Measurements from ENCODE around the gene RAB31. TPM values are rescaled to one million over a fixed set of nuclear protein-coding genes. Genes with fewer than 3 reads are reported as not detected.

The RAB31 gene
- total RNA-seq, 1 experiment from 2014 or later: 48.0 TPM

GRCh38 chr18:9691235-9691634 lies 16.9 kb upstream of the RAB31 start:
- DNase-seq (ENCODE audit: low spot score): no peak

DNA sequence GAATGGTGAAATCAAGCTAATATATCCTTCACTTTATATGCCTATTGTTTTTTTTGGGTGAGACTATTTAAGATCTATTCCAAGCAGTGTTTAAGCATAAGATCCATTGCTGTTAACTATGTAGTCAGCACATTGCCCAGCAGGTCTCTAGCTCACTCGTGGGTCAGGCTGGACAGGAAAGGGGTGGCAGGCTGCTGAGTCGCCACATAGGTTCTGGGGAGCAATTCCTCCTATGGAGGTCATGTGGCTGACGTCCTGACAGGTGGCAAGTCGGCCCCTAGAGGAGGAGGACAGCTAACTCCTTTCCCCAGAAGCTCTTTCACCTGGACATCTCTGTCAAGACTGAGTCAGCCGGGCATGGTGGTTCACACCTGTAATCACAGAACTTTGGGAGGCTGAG lies 13.9 kb upstream of the RAB31 start:
- DNase-seq (ENCODE audit: low spot score): no peak

DNA sequence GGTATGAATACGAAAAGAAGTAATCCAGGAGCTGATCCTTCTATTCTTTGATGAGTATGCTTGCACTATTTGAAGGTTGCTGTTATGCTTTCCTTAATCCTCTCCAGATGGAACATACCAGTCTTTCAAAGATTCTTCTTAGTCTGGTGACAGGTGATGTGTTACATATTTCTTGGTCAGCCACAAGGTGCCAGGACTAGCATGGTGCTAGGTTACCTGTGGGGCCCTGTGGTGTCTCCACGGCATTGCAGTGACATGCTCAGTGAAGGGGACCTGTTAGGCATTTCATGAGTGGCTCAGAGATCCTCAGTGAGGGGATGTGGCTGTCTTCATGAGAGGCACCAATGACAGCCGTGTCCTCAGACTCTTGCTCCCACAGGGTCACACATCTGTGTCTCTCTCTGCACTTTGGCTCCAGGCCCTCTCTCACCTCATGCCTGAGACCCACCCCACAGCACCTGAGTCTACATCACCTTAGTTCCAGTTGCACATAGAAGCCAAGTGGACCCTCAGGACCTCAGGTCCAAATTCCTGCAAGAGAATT lies 13.1 kb upstream of the RAB31 start:
- no peak for DNase-seq (ENCODE audit: low spot score)

DNA sequence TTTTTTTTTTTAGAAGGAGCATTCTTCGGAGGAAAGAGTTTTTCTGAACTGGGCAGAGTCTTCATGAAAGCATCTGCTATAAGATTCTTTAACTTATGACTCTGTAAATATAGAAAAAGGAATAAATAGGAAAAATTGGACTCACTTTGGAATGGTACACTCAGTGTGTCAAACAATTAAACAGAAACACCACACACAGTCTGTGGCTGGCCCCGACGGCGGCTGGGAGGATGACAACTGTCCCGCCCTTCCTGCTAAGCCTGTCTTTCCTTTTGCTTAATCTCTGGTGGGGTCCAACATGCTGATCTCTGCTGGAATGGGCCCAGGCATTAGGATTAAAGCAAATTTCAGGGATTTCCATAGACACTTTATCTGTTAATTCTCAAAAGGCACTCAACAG lies 12.5 kb upstream of the RAB31 start:
- DNase-seq (ENCODE audit: low spot score): no peak

- DNase-seq (ENCODE audit: low spot score): peak; percentile 48
Observed at GRCh38 chr18:9696112-9696511, 12.0 kb upstream of the RAB31 start.

- DNase-seq (ENCODE audit: low spot score): no peak
Observed at GRCh38 chr18:9696701-9697100, 11.4 kb upstream of the RAB31 start.

DNA sequence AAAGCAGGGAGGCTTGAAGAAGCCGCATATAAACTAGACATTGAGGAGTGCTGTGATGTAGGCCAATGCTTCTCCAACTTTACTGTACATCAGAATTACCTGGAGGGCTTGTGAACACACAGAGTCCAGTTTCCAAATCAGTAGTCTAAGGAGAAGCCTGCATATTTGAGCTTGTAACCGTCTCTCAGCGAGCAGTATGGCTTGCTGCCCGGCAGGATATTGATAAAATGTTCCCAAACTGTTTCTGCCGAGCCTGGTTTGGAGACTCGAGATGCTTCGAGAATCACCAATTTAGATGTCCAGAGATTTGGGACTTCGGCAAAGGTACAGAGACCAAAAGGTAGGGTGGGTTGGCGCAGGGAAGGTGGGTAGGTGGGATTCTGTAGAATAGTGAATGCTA lies 11.0 kb upstream of the RAB31 start:
- DNase-seq (ENCODE audit: low spot score): no peak

GRCh38 chr18:9698497-9698896 lies 9.6 kb upstream of the RAB31 start:
- DNase-seq (ENCODE audit: low spot score): no peak

GRCh38 chr18:9700261-9700796 lies 7.8 kb upstream of the RAB31 start:
- DNase-seq (ENCODE audit: low spot score): no peak

- DNase-seq (ENCODE audit: low spot score): no peak
Observed at GRCh38 chr18:9701609-9702349, 6.3 kb upstream of the RAB31 start.

GRCh38 chr18:9704233-9705118 lies 3.6 kb upstream of the RAB31 start:
- DNase-seq (ENCODE audit: low spot score): no peak

GRCh38 chr18:9705183-9705829 lies 2.8 kb upstream of the RAB31 start:
- DNase-seq (ENCODE audit: low spot score): no peak

DNA sequence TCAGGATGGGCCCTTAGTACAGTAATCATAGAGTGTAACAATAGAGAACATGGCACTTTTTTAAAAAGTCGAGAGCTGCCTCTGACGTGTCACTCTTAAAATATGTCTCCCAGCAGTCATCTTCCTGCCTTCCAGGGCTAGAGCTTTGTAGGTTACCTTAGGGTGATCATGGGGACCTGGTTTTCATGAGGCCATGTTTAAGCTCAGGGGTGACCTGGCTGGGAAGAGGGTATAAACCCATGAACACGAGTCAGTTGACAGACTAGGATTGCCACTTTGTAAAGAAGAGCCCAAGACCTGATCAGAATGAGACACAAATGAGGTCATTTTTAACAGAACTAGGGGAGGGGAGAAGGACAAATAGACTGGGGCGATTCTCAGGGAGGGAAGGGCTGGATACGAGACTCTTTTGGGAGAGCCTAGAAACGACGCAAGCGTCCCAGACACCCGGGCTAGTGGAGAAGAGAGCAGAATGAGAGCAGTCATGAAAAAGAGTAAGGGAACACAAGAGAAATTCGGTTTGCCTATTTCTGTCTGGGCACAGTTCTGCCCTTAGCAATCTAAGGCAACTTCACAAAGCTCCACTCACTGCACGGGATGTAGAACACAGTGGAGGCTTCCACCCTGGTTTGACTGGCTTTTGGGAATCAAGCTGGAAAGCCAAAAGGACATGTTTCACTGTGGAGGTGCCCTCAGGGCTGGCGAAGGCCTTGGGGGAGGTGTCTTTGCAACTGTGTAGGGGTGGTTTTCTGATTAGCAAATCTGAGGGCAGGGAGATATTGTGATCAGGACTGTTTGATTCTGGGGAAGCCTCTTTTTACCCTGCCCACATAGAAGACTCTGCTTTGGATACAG lies 1.8 kb upstream of the RAB31 start:
- no peak for DNase-seq (ENCODE audit: low spot score)

GRCh38 chr18:9707381-9708056 lies 582 bp upstream of the RAB31 start:
- no peak for DNase-seq (ENCODE audit: low spot score)

DNA sequence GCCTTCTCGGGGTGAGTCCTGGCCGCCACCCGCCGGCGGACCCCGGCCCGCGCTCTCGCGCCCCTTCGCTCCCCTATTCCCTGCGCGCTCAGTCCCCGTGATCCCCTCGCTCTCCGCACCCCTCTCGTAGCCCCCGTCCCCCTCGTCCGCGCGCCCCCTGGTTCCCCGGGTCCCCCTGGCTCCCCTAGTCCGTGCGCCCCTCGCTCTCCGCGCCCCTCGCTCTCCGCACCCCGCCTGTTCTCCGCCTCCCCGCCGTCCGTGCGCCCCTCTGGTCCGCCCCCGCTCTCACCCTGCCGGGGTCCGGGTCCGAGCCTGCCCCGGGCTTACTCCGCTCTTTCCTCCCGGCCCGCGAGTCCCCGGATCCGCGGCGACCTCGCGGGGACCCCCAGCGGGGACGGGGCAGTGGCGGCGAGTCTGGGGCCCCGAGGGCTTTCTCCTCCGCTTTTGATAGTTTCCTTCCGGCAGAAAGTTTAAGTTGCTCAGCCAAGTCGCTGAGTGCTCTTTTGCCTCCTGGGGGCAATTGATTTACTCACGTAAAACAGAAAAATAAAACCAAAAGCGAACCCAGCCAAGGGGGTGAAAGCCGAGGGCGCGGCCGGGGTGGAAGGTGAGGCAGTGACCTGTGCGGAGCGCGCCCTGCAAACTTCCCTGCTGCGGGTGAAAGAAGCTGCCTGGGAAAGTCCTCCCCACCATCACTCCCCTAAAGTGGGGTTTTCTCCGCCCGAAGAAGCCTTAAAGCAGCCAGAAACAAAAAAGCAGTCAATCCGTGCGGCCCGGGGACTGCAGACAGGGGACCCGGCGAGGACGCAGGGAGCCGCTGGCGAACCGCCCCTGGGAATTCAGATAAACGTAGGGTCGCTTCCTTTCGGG lies 568 bp downstream of the RAB31 start:
- DNase-seq (ENCODE audit: low spot score): no peak

DNA sequence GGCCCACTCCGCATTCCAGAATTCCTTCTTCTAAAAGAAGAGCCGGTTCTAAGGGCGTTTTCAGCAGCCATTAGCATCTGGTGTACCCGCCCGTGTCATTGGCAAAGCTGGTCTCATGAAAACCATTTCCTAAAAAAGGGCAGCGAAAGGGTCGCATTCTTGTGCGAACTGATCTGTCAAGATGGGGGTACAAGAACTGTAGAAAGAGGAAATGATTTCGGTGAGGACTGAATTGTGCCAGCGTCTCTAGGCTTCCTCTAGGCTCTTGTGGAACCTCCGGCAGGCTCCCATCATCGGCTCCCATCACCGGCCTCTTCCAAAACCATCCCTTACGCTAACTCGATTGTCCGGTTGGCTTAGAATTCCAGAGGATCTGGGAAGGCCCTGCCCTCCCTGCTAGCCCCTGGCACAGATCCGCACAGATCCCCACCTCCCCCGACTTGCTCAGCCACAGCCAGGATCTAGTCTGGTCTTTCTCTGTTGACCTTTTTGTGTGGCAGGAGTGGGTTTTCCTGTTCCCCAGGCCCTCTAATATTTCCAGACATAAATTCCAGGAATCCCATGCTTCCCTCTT lies 1.3 kb downstream of the RAB31 start:
- no peak for DNase-seq (ENCODE audit: low spot score)

DNA sequence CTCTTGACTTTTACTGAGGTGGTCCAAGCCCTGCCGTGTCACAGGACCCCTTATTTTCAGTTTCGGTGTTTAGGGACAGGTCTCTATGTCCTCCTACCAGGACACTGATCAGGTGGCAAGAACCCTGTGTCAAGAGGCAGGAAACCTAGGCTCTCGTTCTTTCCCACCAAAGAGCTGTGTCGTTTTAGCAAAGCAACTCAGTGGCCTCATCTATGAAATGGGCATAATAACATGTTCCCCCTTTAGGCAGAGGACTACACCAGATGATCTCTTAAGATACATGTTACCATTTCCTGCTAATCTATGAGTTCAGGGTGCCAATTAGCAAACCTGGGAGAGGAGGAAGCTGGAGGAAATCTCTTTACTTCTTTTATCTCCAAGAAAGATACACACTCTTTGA lies 1.9 kb downstream of the RAB31 start:
- no peak for DNase-seq (ENCODE audit: low spot score)

GRCh38 chr18:9711361-9712129 lies 3.4 kb downstream of the RAB31 start:
- no peak for DNase-seq (ENCODE audit: low spot score)

All from H4 (cell line).